PC-3 (cell line): Measurements from ENCODE around the gene ESYT2. TPM values are rescaled to one million over a fixed set of nuclear protein-coding genes. Genes with fewer than 3 reads are reported as not detected.

Experiments used
- ATAC-seq: fragments of 200-7000 bp; cut with Tn5 transposase; 2 replicates; pipeline ENCODE4 v1.9.1; 2020; ENCODE audit warnings: mild to moderate bottlenecking, moderate library complexity
- BruUV-seq: library from RNA; stranded (reverse); fragments of 400-500 nt; replicated peaks from 2 replicates; lab custom pipeline; 2021; lab: Mats Ljungman, UMichigan
- CTCF ChIA-PET: fragments of 300-600 bp; sonication (Branson Sonifier 250); formaldehyde crosslinking; loops from one replicate; lab custom pipeline; 2022; ENCODE audit warnings: antibody characterized with exemption; lab: Charles Lee
- POLR2A ChIA-PET: fragments of 300-600 bp; sonication (Branson Sonifier 250); formaldehyde crosslinking; loops from one replicate; lab custom pipeline; 2022; ENCODE audit warnings: antibody characterized with exemption; ENCODE audit not compliant: unreplicated experiment; lab: Charles Lee
- DNase-seq: peaks from one replicate; pipeline ENCODE4 v3.0.0-alpha.2; 2015
- H2AFZ ChIP-seq: fragments of 300-600 bp; sonication (generic); 2 replicates; pipeline ENCODE4 v1.6.0; 2016; ENCODE audit warnings: antibody characterized with exemption, low read length
- H3F3A ChIP-seq: fragments of 300-600 bp; sonication (generic); one replicate; pipeline ENCODE4 v1.6.0; 2017; ENCODE audit warnings: antibody characterized with exemption, low read length, control low read depth, mild to moderate bottlenecking; ENCODE audit not compliant: unreplicated experiment
- H3K27ac ChIP-seq: fragments of 300-600 bp; sonication (generic); 2 replicates; pipeline ENCODE4 v1.5.1; 2016; ENCODE audit warnings: mild to moderate bottlenecking, low read length
- H3K27me3 ChIP-seq: fragments of 300-600 bp; sonication (generic); 2 replicates; pipeline ENCODE4 v1.6.1; 2016; ENCODE audit warnings: low read length, mixed read lengths
- H3K36me3 ChIP-seq: fragments of 300-600 bp; sonication (generic); 2 replicates; pipeline ENCODE4 v1.6.1; 2016; ENCODE audit warnings: low read depth, mixed run types, low read length, mixed read lengths
- H3K4me1 ChIP-seq: fragments of 300-600 bp; sonication (generic); 2 replicates; pipeline ENCODE4 v1.5.1; 2016; ENCODE audit warnings: low read length; ENCODE audit not compliant: insufficient read depth
- H3K4me2 ChIP-seq: fragments of 300-600 bp; sonication (generic); 2 replicates; pipeline ENCODE4 v1.6.0; 2016; ENCODE audit warnings: low read length
- H3K4me3 ChIP-seq: fragments of 300-600 bp; sonication (generic); 2 replicates; pipeline ENCODE4 v1.5.1; 2016; ENCODE audit warnings: mild to moderate bottlenecking, low read length, mixed read lengths
- H3K79me2 ChIP-seq: fragments of 300-600 bp; sonication (generic); 2 replicates; pipeline ENCODE4 v1.6.1; 2017; ENCODE audit warnings: low read length, mixed read lengths
- H3K9ac ChIP-seq: fragments of 300-600 bp; sonication (generic); 2 replicates; pipeline ENCODE4 v1.6.0; 2016; ENCODE audit warnings: mild to moderate bottlenecking, low read length
- H3K9me2 ChIP-seq: fragments of 300-600 bp; sonication (generic); replicated peaks from 2 replicates; pipeline ENCODE4 v1.6.1; 2016; ENCODE audit warnings: mixed run types, low read length, mixed read lengths
- H3K9me3 ChIP-seq: fragments of 300-600 bp; sonication (generic); 2 replicates; pipeline ENCODE4 v1.6.1; 2016; ENCODE audit warnings: low read length, mixed read lengths
- H4K20me1 ChIP-seq: fragments of 300-600 bp; sonication (generic); 2 replicates; pipeline ENCODE4 v1.6.1; 2016; ENCODE audit warnings: low read length, mixed read lengths
- CTCF ChIP-seq: fragments of 300-600 bp; sonication (generic); conservative IDR thresholded peaks from 2 replicates; pipeline ENCODE4 v1.5.1; 2017; ENCODE audit warnings: antibody characterized with exemption, low read depth, mild to moderate bottlenecking, low read length
- EZH2 ChIP-seq: fragments of 300-600 bp; sonication (generic); IDR thresholded peaks from one replicate; pipeline ENCODE4 v1.6.1; 2017; ENCODE audit warnings: antibody characterized with exemption, mild to moderate bottlenecking, low read length; ENCODE audit not compliant: unreplicated experiment
- EZH2phosphoT487 ChIP-seq: fragments of 300-600 bp; sonication (generic); IDR thresholded peaks from 2 replicates; pipeline ENCODE4 v1.6.1; 2018; ENCODE audit warnings: mild to moderate bottlenecking, antibody characterized with exemption, low read length, borderline replicate concordance
- intact Hi-C: fragments of 100-400 bp; cut with micrococcal nuclease; formaldehyde crosslinking; loops from 2 replicates; pipeline ENCODE4 v1.9.0; 2023
- total RNA-seq: library from RNA; depleted of rRNA; stranded (reverse); fragments of >200 nt; gene quantifications from 2 replicates; pipeline ENCODE4 v1.2.3, GENCODE V29; 2014

Gene ESYT2
- total RNA-seq, 1 experiment from 2014 or later: 76.1 TPM

GRCh38 chr7:158814637-158815036 is 14.7 kb downstream of the ESYT2 start:
- POLR2A ChIA-PET: no interaction called here

GRCh38 chr7:158812684-158813083 is 16.6 kb downstream of the ESYT2 start:
- CTCF ChIA-PET: no interaction called here
- no peaks in the 10 kb centered on the region for H3K27me3 ChIP-seq
- peaks cover 26% of the 10 kb centered on the region for H3K4me1 ChIP-seq
- DNase-seq (no peak), ATAC-seq (no peak)
- H2AFZ ChIP-seq: no peak overlapping the region
- peaks cover 3% of the 10 kb centered on the region; the same call in 1 of the 2 replicates for H4K20me1 ChIP-seq
- no peak for TF ChIP-seq EZH2phosphoT487
- no peak for TF ChIP-seq EZH2
- TF ChIP-seq CTCF: no peak
- H3K27ac ChIP-seq: no peak overlapping the region
- no peaks in the 10 kb centered on the region for H3K9me3 ChIP-seq
- peaks cover 94% of the 10 kb centered on the region for H3K79me2 ChIP-seq
- no peaks in the 10 kb centered on the region for H3K9me2 ChIP-seq
- no peak overlapping the region for H3K4me3 ChIP-seq
- no peak overlapping the region for H3K4me2 ChIP-seq
- intact Hi-C loops: loop anchor here (10.0 kb wide), 1 partner anchor 162 kb away; no protein-coding TSS in a partner anchor
- no peak overlapping the region for H3K9ac ChIP-seq
- H3K36me3 ChIP-seq: peaks cover 7% of the 10 kb centered on the region
- BruUV-seq: no TSS peak
- POLR2A ChIA-PET: no interaction called here
- H3F3A ChIP-seq: peaks cover 5% of the 10 kb centered on the region

More at GRCh38 chr7:158814637-158815036, 14.7 kb downstream of the ESYT2 start:
- no peak for DNase-seq
- no peak overlapping the region for H3K4me2 ChIP-seq
- BruUV-seq: no TSS peak
- H2AFZ ChIP-seq: no peak overlapping the region
- H3K27ac ChIP-seq: no peak overlapping the region
- H3K9me2 ChIP-seq: no peaks in the 10 kb centered on the region
- H3K4me1 ChIP-seq: peaks cover 43% of the 10 kb centered on the region
- CTCF ChIA-PET: no interaction called here
- no peak overlapping the region for H3K4me3 ChIP-seq
- peaks cover 91% of the 10 kb centered on the region for H3K79me2 ChIP-seq
- peaks cover 11% of the 10 kb centered on the region for H3F3A ChIP-seq
- no peak overlapping the region for H3K9ac ChIP-seq
- intact Hi-C loops: loop anchor here (5.0 to 10.0 kb wide), 2 partner anchors 112 to 160 kb away; partner anchors contain the start of gene NCAPG2
- ATAC-seq: no peak
- H4K20me1 ChIP-seq: peaks cover 3% of the 10 kb centered on the region; the same call in 1 of the 2 replicates
- no peaks in the 10 kb centered on the region for H3K36me3 ChIP-seq
- H3K27me3 ChIP-seq: no peaks in the 10 kb centered on the region
- no peak for TF ChIP-seq EZH2phosphoT487
- no peaks in the 10 kb centered on the region for H3K9me3 ChIP-seq

GRCh38 chr7:158811894-158812293 is 17.4 kb downstream of the ESYT2 start:
- no peaks in the 10 kb centered on the region for H3K27me3 ChIP-seq
- DNase-seq (no peak), ATAC-seq (no peak)
- H3K9me3 ChIP-seq: no peaks in the 10 kb centered on the region
- no peak overlapping the region for H3K9ac ChIP-seq
- no peaks in the 10 kb centered on the region for H3K9me2 ChIP-seq
- peaks cover 7% of the 10 kb centered on the region for H3K36me3 ChIP-seq
- peaks cover 92% of the 10 kb centered on the region for H3K79me2 ChIP-seq
- H3K4me1 ChIP-seq: peaks cover 18% of the 10 kb centered on the region
- no peak overlapping the region for H3K4me3 ChIP-seq
- no TSS peak for BruUV-seq
- intact Hi-C loops: loop anchor here (10.0 kb wide), 1 partner anchor 163 kb away; no protein-coding TSS in a partner anchor
- H3K4me2 ChIP-seq: no peak overlapping the region
- H4K20me1 ChIP-seq: peaks cover 3% of the 10 kb centered on the region; the same call in 1 of the 2 replicates
- no peaks in the 10 kb centered on the region for H3F3A ChIP-seq
- H3K27ac ChIP-seq: no peak overlapping the region
- no peak overlapping the region for H2AFZ ChIP-seq
- CTCF ChIA-PET: no interaction called here
- TF ChIP-seq CTCF (no peak), EZH2phosphoT487 (no peak), EZH2 (no peak)
- POLR2A ChIA-PET: no interaction called here
